NT2/D1 (cell line): ENCODE results near the gene DPP6.

ENCODE experiments used
- DNase-seq: peaks from one replicate; pipeline ENCODE4 v3.0.0-alpha.2; 2011; ENCODE audit warnings: low read depth, low spot score
- H3K27me3 ChIP-seq: 2 replicates; pipeline ENCODE4 v1.6.0; 2011; ENCODE audit warnings: mild to moderate bottlenecking; ENCODE audit not compliant: insufficient read length, insufficient read depth
- H3K36me3 ChIP-seq: 2 replicates; pipeline ENCODE4 v1.6.1; 2011; ENCODE audit warnings: mild to moderate bottlenecking, low read length, mixed read lengths; ENCODE audit not compliant: insufficient read depth, insufficient read length
- H3K4me1 ChIP-seq: 2 replicates; pipeline ENCODE4 v1.5.1; 2011; ENCODE audit not compliant: insufficient read depth, insufficient read length
- H3K4me3 ChIP-seq: 2 replicates; pipeline ENCODE4 v1.5.1; 2011; ENCODE audit warnings: low read depth; ENCODE audit not compliant: insufficient read length
- H3K9ac ChIP-seq: 2 replicates; pipeline ENCODE4 v1.6.0; 2011; ENCODE audit warnings: low read depth; ENCODE audit not compliant: insufficient read length
- H3K9me3 ChIP-seq: 2 replicates; pipeline ENCODE4 v1.5.1; 2011; ENCODE audit warnings: mild to moderate bottlenecking, low read length; ENCODE audit not compliant: insufficient read depth
- SUZ12 ChIP-seq: IDR thresholded peaks from 2 replicates; pipeline ENCODE4 v1.6.1; 2011; ENCODE audit not compliant: insufficient read length, insufficient read depth; ENCODE audit errors: extremely low read depth
- YY1 ChIP-seq: IDR thresholded peaks from 2 replicates; pipeline ENCODE4 v1.6.1; 2011; ENCODE audit not compliant: insufficient read length, insufficient read depth
- ZNF274 ChIP-seq: IDR thresholded peaks from 2 replicates; pipeline ENCODE4 v1.6.1; 2011; ENCODE audit warnings: mild to moderate bottlenecking, low read depth, low read length

Gene DPP6

GRCh38 chr7:154746571-154747360, 694.6 kb downstream of the DPP6 start:
- no peak for TF ChIP-seq YY1
- TF ChIP-seq SUZ12, result no peak
- TF ChIP-seq ZNF274, result no peak
- no peak for DNase-seq
- no peak overlapping the region for H3K4me3 ChIP-seq
- no peaks in the 10 kb centered on the region for H3K36me3 ChIP-seq
- no peak overlapping the region for H3K9ac ChIP-seq
- no peaks in the 10 kb centered on the region for H3K27me3 ChIP-seq
- H3K4me1 ChIP-seq, result no peaks in the 10 kb centered on the region
- H3K9me3 ChIP-seq, result no peaks in the 10 kb centered on the region

GRCh38 chr7:154748089-154748786, 696.0 kb downstream of the DPP6 start:
- no peak for DNase-seq
- Histone ChIP-seq H3K9me3 (no peaks in the 10 kb centered on the region), H3K27me3 (no peaks in the 10 kb centered on the region), H3K36me3 (no peaks in the 10 kb centered on the region), H3K4me1 (no peaks in the 10 kb centered on the region), H3K9ac (no peak overlapping the region), H3K4me3 (no peak overlapping the region)
- TF ChIP-seq YY1 (no peak), ZNF274 (no peak), SUZ12 (no peak)

GRCh38 chr7:154750353-154750801, 698.2 kb downstream of the DPP6 start:
- H3K4me1 ChIP-seq, result no peaks in the 10 kb centered on the region
- no peak for DNase-seq
- no peaks in the 10 kb centered on the region for H3K9me3 ChIP-seq
- no peak for TF ChIP-seq SUZ12
- no peak for TF ChIP-seq YY1
- TF ChIP-seq ZNF274, result no peak
- no peak overlapping the region for H3K4me3 ChIP-seq
- H3K27me3 ChIP-seq, result no peaks in the 10 kb centered on the region
- no peak overlapping the region for H3K9ac ChIP-seq
- H3K36me3 ChIP-seq, result no peaks in the 10 kb centered on the region

- Histone ChIP-seq H3K36me3 (no peaks in the 10 kb centered on the region), H3K27me3 (no peaks in the 10 kb centered on the region), H3K9me3 (no peaks in the 10 kb centered on the region), H3K9ac (no peak overlapping the region), H3K4me1 (no peaks in the 10 kb centered on the region), H3K4me3 (no peak overlapping the region)
- no peak for DNase-seq
- TF ChIP-seq YY1 (no peak), ZNF274 (no peak), SUZ12 (no peak)
These were observed 701.0 kb downstream of the DPP6 start for GRCh38 chr7:154753226-154753625.

GRCh38 chr7:154757756-154758155, 705.6 kb downstream of the DPP6 start:
- Histone ChIP-seq H3K27me3 (no peaks in the 10 kb centered on the region), H3K9me3 (no peaks in the 10 kb centered on the region), H3K4me3 (no peak overlapping the region), H3K36me3 (no peaks in the 10 kb centered on the region), H3K4me1 (no peaks in the 10 kb centered on the region), H3K9ac (no peak overlapping the region)
- TF ChIP-seq SUZ12, result no peak
- no peak for TF ChIP-seq YY1
- no peak for TF ChIP-seq ZNF274
- no peak for DNase-seq

GRCh38 chr7:154759989-154760388, 707.8 kb downstream of the DPP6 start:
- Histone ChIP-seq H3K9ac (no peak overlapping the region), H3K4me1 (no peaks in the 10 kb centered on the region), H3K27me3 (no peaks in the 10 kb centered on the region), H3K4me3 (no peak overlapping the region), H3K9me3 (no peaks in the 10 kb centered on the region), H3K36me3 (no peaks in the 10 kb centered on the region)
- DNase-seq, result no peak
- TF ChIP-seq YY1 (no peak), ZNF274 (no peak), SUZ12 (no peak)

GRCh38 chr7:154765118-154765517, 712.9 kb downstream of the DPP6 start:
- Histone ChIP-seq H3K4me1 (peaks cover 3% of the 10 kb centered on the region), H3K9me3 (no peaks in the 10 kb centered on the region)
- no peak for DNase-seq

More at GRCh38 chr7:154765118-154765517, 712.9 kb downstream of the DPP6 start:
- Histone ChIP-seq H3K36me3 (no peaks in the 10 kb centered on the region), H3K9ac (no peak overlapping the region), H3K27me3 (no peaks in the 10 kb centered on the region), H3K4me3 (no peak overlapping the region)
- TF ChIP-seq YY1 (no peak), ZNF274 (no peak)
